Heart left ventricle (tissue), 16 donors: ENCODE data around the gene ODR4. TPM values are rescaled to one million over a fixed set of nuclear protein-coding genes. Genes with fewer than 3 reads are reported as not detected.

ENCODE experiments used
- ATAC-seq, 4 donors: fragments of 200-7000 bp; cut with Tn5 transposase; one replicate each; pipeline ENCODE4 v1.9.1; 2020 to 2022; ENCODE audit warnings: moderate library complexity in 4 of 4, mild to moderate bottlenecking in 3 of 4, moderate number of reproducible peaks in 1 of 4
- DNase-seq, 5 donors: peaks; one replicate each; pipeline ENCODE4 v3.0.0-alpha.2; 2020
- H3K27ac ChIP-seq, 12 donors: fragments of 200-600 bp; sonication (generic) in 4 of 12; one replicate each; pipeline versions ENCODE4 v1.5.0 to v1.8.0; 2016 to 2022; ENCODE audit warnings: mild to moderate bottlenecking in 2 of 12
- H3K27me3 ChIP-seq, 9 donors: fragments of 200-600 bp; sonication (generic) in 2 of 9; one replicate each; pipeline versions ENCODE4 v1.5.1 to v1.8.0; 2016 to 2022; ENCODE audit warnings: mild to moderate bottlenecking in 3 of 9
- H3K36me3 ChIP-seq, 9 donors: fragments of 200-600 bp; sonication (generic) in 2 of 9; one replicate each; pipeline versions ENCODE4 v1.5.0 to v1.8.0; 2018 to 2022; ENCODE audit warnings: mild to moderate bottlenecking in 2 of 9
- H3K4me1 ChIP-seq, 12 donors: fragments of 200-600 bp; sonication (generic) in 4 of 12; one replicate each; pipeline versions ENCODE4 v1.5.0 to v1.8.0; 2016 to 2022; ENCODE audit warnings: mild to moderate bottlenecking in 3 of 12
- H3K4me3 ChIP-seq, 12 donors: fragments of 200-600 bp; sonication (generic) in 4 of 12; one replicate each; pipeline versions ENCODE4 v1.5.0 to v1.8.0; 2017 to 2022; ENCODE audit warnings: mild to moderate bottlenecking in 9 of 12, moderate library complexity in 4 of 12
- H3K9me3 ChIP-seq, 12 donors: fragments of 200-600 bp; sonication (generic) in 4 of 12; one replicate each; pipeline versions ENCODE4 v1.5.0 to v1.8.0; 2016 to 2022; ENCODE audit warnings: mild to moderate bottlenecking in 1 of 12
- CTCF ChIP-seq, 12 donors: fragments of 200-600 bp; sonication (generic) in 4 of 12; IDR thresholded peaks; one replicate each; pipeline versions ENCODE4 v1.5.0 to v1.8.0; 2018 to 2022; ENCODE audit warnings: antibody characterized with exemption in 12 of 12, mild to moderate bottlenecking in 5 of 12
- POLR2A ChIP-seq, 2 donors: fragments of 450-650 bp; IDR thresholded peaks; one replicate each; pipeline ENCODE4 v1.6.1; 2017; ENCODE audit warnings: antibody characterized with exemption in 2 of 2, mild to moderate bottlenecking in 2 of 2, moderate library complexity in 2 of 2
- WGBS, 4 donors: extraction: QIAGEN DNeasy Blood & Tissue Kit in 2 of 4; methylation state at CpG; one replicate each; pipeline versions ENCODE4 v1.1.5 to v1.1.7; 2013 to 2018; 5-methylcytosine and 5-hydroxymethylcytosine counted together
- intact Hi-C, 10 donors: fragments of 100-400 bp; cut with DNase I; formaldehyde crosslinking; loops; one replicate each; pipeline versions ENCODE4 v1.11.1 to v1.14.2; 2022
- polyA plus RNA-seq, 2 donors: library from polyadenylated mRNA; stranded (reverse); fragments of 200-250 nt; gene quantifications; one replicate each; pipeline ENCODE4 v1.2.3, GENCODE V29; 2013
- total RNA-seq, 9 donors: library from RNA; depleted of rRNA in 2 of 9; stranded (reverse); fragments of >200 nt in 2 of 9; fragmentation: NEBNext Ultra II Directional in 3 of 9; extraction: Animal tissue kit (Norgen Biotek cat#: 25700) in 3 of 9; gene quantifications; one replicate each; pipeline versions ENCODE4 v1.1.0 to v1.2.4, GENCODE V29; 2016 to 2023
- donor health status: ischemic (EF 13 %, LVEDD 7.1; RV severe dilation, severe dysfunction).
- donor health status: healthy with polysubstance abuse.
- donor health status: DM: no; HTN: yes; CAD: no.
- donor health status: DM: no; HTN: no; CAD: no.
- donor health status: ischemic (EF 25% LVEDD 6.9; RV normal size, moderate dysfunction).
- donor health status: ischemic (EF 25% LVEDD 5.7; RV mildly dilated, moderate dysfunction).
- donor health status: healthy.
- donor health status: DM: yes; HTN: yes; CAD: no.
- donor health status: ischemic (EF 35%, LVEDD 5.7; RV mildly dilated, moderate dysfunction).
- donor health status: nonischemic (EF 11% LVEDD 7.7; RV severe dilation, severe dysfunction).
- donor health status: DM: yes; HTN: yes; CAD: no.
- donor health status: PGD.
- donor health status: ischemic (EF 29% LVEDD 5.4; RV normal size, mild dysfunction).
- donor health status: nonischemic (EF 23%, LVEDD 6.1; RV moderate dilation, normal function).

ODR4 gene
- total and polyA plus RNA-seq, 11 donors, result 8.7 to 15.5 (median 11.3) TPM

- Histone ChIP-seq H3K4me3 (no peak overlapping the region), H3K9me3 (peaks cover 0 to 4% (median 0%) of the 10 kb centered on the region in 12 donors), H3K27me3 (no peaks in the 10 kb centered on the region), H3K36me3 (peaks cover 0 to 4% (median 0%) of the 10 kb centered on the region in 9 donors), H3K4me1 (peaks cover 0 to 9% (median 0%) of the 10 kb centered on the region in 12 donors), H3K27ac (no peak overlapping the region)
- DNase-seq (no peak), ATAC-seq (no peak)
- 84 to 95% (median 94%) methylated on average over 3 of the region's 3 CpGs for WGBS, 4 donors
- no peak for TF ChIP-seq CTCF (IDR thresholded peaks at IDR 0.05)
- TF ChIP-seq POLR2A (IDR thresholded peaks at IDR 0.05), result no peak
- intact Hi-C loops, result no loop called here
Observed at GRCh38 chr1:186429017-186429416, 53.4 kb downstream of the ODR4 start.

GRCh38 chr1:186435336-186435735 is 59.7 kb downstream of the ODR4 start:
- 81 to 94% (median 88%) methylated on average over 1 of the region's 1 CpG for WGBS, 4 donors
- ATAC-seq (no peak), DNase-seq (no peak)
- TF ChIP-seq CTCF (IDR thresholded peaks at IDR 0.05), result no peak
- Histone ChIP-seq H3K27me3 (no peaks in the 10 kb centered on the region), H3K36me3 (peaks cover 0 to 3% (median 0%) of the 10 kb centered on the region in 9 donors), H3K9me3 (no peaks in the 10 kb centered on the region), H3K4me1 (no peaks in the 10 kb centered on the region), H3K4me3 (no peak overlapping the region), H3K27ac (no peak overlapping the region)
- intact Hi-C loops, result no loop called here

GRCh38 chr1:186438567-186438966 is 62.9 kb downstream of the ODR4 start:
- WGBS, 4 donors, result 54 to 66% (median 64%) methylated on average over 5 of the region's 5 CpGs

DNA sequence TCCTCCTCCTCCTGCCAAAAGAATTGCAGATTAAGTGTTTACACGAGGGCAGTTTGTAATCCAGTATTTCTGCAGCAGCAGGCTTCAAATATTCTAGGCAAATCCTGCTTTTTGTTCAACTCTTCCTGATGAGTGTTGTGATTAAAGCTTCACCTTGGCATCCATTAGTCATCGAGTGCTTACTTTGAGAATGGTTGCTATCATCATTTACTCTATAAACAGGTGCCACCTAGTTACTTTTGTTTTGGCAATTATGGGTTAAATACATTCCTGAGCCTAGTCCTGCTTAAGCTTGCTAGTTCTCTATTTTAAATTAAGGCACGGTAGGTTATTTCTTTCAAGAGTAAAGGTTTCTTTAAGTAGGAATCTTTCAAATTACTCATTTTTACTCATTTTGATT is 64.9 kb downstream of the ODR4 start:
- Histone ChIP-seq H3K27ac (no peak overlapping the region), H3K4me1 (peaks cover 0 to 7% (median 0%) of the 10 kb centered on the region in 12 donors), H3K4me3 (no peak overlapping the region), H3K27me3 (no peaks in the 10 kb centered on the region), H3K9me3 (no peaks in the 10 kb centered on the region), H3K36me3 (peaks cover 0 to 3% (median 0%) of the 10 kb centered on the region in 9 donors)
- intact Hi-C loops, result no loop called here
- no peak for DNase-seq
- 53 to 64% (median 57%) methylated on average over 3 of the region's 3 CpGs for WGBS, 4 donors
- no peak for TF ChIP-seq POLR2A (IDR thresholded peaks at IDR 0.05)
- no peak for TF ChIP-seq CTCF (IDR thresholded peaks at IDR 0.05)
- ATAC-seq, result no peak

More at GRCh38 chr1:186438567-186438966, 62.9 kb downstream of the ODR4 start:
- ATAC-seq, result no peak
- no peaks in the 10 kb centered on the region for H3K27me3 ChIP-seq
- DNase-seq, result no peak
- H3K9me3 ChIP-seq, result no peaks in the 10 kb centered on the region
- peaks cover 0 to 7% (median 0%) of the 10 kb centered on the region in 12 donors for H3K4me1 ChIP-seq
- H3K4me3 ChIP-seq, result no peak overlapping the region
- peaks cover 0 to 3% (median 0%) of the 10 kb centered on the region in 9 donors for H3K36me3 ChIP-seq
- TF ChIP-seq POLR2A (IDR thresholded peaks at IDR 0.05), result no peak
- no peak for TF ChIP-seq CTCF (IDR thresholded peaks at IDR 0.05)
- intact Hi-C loops, result no loop called here
- no peak overlapping the region for H3K27ac ChIP-seq
